AG09309 (cell line): ENCODE measurements around the gene CARHSP1.

Experiments used
- DNase-seq: peaks from one replicate; pipeline ENCODE4 v3.0.0-alpha.2; 2010; ENCODE audit warnings: low read depth
- H3K4me3 ChIP-seq: 2 replicates; pipeline ENCODE4 v1.5.1; 2011; ENCODE audit warnings: mild to moderate bottlenecking, low read depth, low read length, moderate library complexity; ENCODE audit not compliant: control insufficient read depth
- TF ChIP-seq, protein P1 (sequence below): IDR thresholded peaks from 2 replicates; pipeline ENCODE4 v1.5.1; 2011; ENCODE audit warnings: mild to moderate bottlenecking, low read depth, low read length, inconsistent platforms; ENCODE audit not compliant: insufficient read depth, control insufficient read depth; ENCODE audit errors: missing control alignments

CARHSP1 gene

DNA sequence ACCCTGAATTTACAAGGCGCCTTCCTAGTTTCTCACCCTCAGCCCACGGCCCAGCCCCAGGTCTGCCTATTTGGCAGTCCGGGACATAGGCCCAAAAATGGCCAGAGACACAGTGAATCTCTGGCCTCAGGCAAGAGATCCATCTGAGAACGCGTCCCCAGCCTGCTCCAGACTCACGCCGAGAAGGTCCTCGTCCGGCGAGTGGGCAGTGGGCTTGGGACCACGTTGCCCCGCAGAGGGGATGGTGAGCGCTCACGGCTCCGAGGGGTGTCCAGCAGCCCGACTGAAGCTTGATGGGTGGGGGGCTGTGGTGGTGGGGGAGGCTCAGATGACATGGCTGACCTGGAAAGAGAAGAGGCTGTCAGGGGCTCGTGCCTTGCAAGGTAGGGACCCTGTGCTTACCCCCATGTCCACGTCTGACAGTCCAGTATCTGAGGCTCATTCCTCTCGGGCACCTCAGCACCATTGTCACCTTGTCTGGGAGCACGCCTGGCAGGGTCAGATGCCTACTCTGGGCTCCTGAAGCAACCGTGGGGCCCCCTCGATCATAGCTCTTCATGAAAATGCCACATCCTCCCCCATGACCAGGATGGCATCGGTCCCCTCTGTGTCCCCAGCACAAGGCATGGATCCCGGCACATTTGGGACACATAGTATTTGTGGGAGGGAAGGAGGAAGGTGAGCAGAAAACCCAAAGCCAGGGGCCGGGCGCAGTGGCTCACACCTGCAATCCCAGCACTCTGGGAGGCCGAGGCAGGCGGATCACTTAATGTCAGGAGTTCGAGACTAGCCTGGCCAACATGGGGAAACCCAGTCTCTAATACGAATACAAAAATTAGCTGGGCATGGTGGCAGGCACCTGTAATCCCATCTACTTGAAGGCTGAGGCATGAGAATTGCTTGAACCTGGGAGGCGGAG, 9.6 kb downstream of the CARHSP1 start:
- H3K4me3 ChIP-seq = no peak overlapping the region
- no peak for DNase-seq
- TF ChIP-seq, protein P1, sequence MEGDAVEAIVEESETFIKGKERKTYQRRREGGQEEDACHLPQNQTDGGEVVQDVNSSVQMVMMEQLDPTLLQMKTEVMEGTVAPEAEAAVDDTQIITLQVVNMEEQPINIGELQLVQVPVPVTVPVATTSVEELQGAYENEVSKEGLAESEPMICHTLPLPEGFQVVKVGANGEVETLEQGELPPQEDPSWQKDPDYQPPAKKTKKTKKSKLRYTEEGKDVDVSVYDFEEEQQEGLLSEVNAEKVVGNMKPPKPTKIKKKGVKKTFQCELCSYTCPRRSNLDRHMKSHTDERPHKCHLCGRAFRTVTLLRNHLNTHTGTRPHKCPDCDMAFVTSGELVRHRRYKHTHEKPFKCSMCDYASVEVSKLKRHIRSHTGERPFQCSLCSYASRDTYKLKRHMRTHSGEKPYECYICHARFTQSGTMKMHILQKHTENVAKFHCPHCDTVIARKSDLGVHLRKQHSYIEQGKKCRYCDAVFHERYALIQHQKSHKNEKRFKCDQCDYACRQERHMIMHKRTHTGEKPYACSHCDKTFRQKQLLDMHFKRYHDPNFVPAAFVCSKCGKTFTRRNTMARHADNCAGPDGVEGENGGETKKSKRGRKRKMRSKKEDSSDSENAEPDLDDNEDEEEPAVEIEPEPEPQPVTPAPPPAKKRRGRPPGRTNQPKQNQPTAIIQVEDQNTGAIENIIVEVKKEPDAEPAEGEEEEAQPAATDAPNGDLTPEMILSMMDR = no peak

DNA sequence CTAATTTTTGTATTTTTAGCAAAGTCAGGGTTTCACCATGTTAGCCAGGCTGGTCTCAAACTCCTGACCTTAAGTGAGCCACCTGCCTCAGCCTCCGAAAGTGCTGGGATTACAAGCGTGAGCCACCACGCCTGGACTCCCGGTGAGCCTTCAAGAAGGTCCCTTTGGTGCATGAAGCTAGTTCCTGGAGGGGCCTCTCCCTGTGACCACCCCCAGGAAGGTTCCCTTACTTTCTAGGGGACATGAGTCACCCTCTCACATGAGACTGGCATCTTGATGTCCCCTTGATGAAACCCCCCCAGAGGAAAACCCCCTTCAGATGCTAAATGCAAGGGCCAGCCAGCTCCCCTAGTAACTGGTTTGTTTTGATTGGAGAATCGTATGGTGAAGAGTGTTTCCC, 12.8 kb downstream of the CARHSP1 start:
- no peak overlapping the region for H3K4me3 ChIP-seq
- no peak for DNase-seq
- TF ChIP-seq, protein P1 = no peak

DNA sequence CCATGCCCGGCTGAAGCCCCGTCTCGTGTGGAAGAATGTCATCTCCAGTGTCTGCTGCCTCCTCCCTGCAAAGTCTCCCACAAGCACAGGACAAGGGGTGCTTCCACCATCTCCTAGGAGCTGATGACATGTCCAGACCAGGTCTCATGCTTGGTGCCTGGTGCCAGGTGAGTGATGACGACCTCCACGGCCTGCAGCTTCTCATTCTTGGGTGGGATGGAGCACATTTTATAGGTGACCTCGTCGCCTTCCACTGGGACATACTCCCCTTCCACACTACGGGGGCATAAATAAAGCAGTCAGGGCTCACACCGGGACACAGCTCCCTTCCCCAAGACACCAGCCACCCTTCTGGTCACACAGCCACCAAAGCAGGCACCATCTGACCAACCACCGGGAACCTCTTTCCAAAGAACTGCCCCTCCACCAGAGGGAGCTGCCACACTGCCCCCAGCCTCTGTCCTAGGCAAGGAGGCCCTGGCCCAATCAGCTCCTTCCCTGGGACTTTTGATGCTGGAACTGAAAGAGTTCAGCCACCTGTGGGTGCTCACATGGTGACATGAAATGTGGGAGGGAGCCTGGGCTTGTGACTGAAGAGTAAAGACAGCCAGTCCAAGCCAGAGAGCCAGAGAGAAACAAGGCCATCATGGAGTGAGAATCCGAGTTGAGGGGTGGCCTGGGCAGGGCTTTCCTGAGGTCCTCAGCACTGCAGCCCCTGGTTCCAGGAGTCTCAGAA, 13.6 kb downstream of the CARHSP1 start:
- no peak overlapping the region for H3K4me3 ChIP-seq
- TF ChIP-seq, protein P1 = peak; percentile 20
- DNase-seq = no peak

GRCh38 chr16:8854298-8854948, 14.4 kb downstream of the CARHSP1 start:
- DNase-seq = no peak
- H3K4me3 ChIP-seq = no peak overlapping the region
- TF ChIP-seq, protein P1 = no peak

DNA sequence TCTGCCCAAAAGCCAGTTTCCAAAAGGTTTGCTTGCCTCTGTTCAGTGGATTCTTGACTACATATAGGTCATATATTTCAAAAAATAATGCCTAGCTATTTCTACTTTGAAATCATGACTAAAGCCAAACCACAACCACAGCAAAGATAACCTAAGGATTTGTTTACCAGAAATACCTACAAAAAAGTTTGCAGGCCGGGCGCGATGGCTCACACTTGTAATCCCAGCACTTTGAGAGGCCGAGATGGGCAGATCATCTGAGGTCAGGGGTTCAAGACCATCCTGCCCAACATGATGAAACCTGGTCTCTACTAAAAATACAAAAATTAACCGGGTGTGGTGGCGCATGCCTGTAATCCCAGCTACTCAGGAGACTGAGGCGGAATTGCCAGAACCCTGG, 15.2 kb downstream of the CARHSP1 start:
- DNase-seq = no peak
- no peak overlapping the region for H3K4me3 ChIP-seq
- TF ChIP-seq, protein P1 = no peak

DNA sequence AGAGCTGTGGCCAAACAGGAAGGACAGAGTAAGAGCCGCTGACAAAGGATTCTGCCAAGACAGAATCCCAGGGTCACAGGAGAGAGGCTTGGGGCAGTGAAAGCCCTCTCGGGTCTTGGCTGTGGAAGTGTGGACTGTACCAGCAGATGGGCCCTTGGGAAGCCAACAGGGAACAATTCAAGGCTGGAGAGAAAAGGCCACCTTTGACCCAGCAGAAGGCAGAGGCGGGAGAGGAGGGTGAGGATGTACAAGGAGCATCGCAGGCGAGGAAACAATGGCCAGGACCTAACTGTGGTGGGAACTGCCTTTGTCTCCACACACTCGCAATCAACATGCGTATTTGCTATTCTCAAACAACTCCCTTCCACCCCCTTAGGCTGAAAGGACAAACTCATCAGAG, 15.7 kb downstream of the CARHSP1 start:
- DNase-seq = no peak
- no peak overlapping the region for H3K4me3 ChIP-seq
- TF ChIP-seq, protein P1 = no peak
